ENCODE data around the gene CLIC4.
"Not testable (repeated sequence)": the region's sequence is repeated elsewhere in the genome, so short reads cannot be mapped to it uniquely, and the experiment has no call there.

GRCh38 chr1:24697453-24698001 is 47.7 kb upstream of the CLIC4 start:
- not testable (repeated sequence) for TF ChIP-seq IRF5 (IDR thresholded peaks at IDR 0.05; ENCODE audit: borderline replicate concordance); CTCF (IDR thresholded peaks at IDR 0.05 in 2 of 3, conservative IDR thresholded peaks at IDR 0.05 in 1 of 3; ENCODE audit: control insufficient read depth in 2 of 3, extremely low read depth in 1 of 3, insufficient read depth in 1 of 3, low read depth in 3 of 3, low read length in 3 of 3)
